ENCODE results near the gene LUC7L.
"Not testable (repeated sequence)": the region's sequence is repeated elsewhere in the genome, so short reads cannot be mapped to it uniquely, and the experiment has no call there.

The LUC7L gene

DNA sequence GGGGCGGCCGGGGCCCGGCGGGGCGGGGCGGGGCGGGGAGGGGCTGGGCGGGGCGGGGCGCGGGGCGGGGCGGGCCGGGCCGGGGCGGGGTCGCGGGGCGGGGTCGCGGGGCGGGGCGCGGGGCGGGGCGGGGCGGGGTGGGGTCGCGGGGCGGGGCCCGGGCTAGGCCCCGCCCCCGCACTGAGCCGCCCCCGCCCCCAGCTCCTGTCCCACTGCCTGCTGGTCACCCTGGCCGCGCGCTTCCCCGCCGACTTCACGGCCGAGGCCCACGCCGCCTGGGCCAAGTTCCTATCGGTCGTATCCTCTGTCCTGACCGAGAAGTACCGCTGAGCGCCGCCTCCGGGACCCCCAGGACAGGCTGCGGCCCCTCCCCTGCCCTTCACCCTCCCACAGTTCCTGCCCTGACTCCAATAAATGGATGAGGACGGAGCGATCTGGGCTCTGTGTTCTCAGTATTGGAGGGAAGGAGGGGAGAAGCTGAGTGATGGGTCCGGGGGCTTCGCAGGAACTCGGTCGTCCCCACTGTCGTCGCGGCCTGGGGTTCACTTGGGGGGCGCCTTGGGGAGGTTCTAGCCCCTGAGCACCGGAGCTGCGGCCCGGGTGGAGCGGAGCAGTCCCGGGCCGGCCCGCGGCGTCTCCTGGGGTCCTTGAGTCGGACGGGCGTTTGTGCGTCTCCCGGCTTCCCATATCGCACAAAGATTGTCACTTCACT, 64.3 kb downstream of the LUC7L start:
- no peak for DNase-seq (ENCODE audit: low read depth)

- not testable (repeated sequence) for DNase-seq (ENCODE audit: low read depth)
These were observed 65.0 kb downstream of the LUC7L start for GRCh38 chr16:164134-164823.

- DNase-seq (ENCODE audit: low read depth): not testable (repeated sequence)
These were observed 65.6 kb downstream of the LUC7L start for GRCh38 chr16:163696-164095.

- DNase-seq (ENCODE audit: low read depth): not testable (repeated sequence)
These were observed 66.1 kb downstream of the LUC7L start for GRCh38 chr16:163139-163538.

DNA sequence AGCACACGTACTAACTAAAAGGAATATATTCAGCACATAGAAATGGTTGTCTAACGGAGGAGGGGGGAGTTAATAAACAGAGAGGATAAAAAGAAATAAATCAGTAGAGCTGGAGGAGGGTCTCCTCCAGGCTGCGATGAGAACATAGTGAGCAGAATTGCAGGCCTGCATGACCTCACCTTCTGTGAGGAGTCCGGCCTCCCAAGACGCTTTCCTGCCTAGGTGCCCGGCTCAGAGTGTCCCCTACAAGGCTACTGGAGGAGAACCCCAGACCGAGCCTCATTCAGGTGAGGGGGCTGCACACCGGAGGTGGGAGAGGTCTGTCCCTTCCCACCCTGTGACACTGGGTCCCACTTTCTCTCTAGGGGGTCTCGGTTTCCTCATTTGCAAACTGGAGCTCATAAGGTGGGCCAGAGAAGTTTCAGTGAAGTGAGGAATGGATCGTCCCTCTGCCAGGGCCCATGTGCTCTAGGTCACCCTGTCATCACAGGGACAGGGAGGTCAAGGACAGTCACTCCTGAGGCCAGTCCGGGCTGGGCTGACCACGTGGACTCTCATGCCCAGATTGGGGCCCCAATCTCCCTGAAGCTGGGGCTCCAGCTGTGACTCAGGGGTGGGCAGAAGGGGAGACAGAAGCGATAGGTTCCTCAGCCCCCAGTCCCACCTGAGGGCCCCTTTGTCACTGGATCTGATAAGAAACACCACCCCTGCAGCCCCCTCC, 66.8 kb downstream of the LUC7L start:
- no peak for DNase-seq (ENCODE audit: low read depth)

DNA sequence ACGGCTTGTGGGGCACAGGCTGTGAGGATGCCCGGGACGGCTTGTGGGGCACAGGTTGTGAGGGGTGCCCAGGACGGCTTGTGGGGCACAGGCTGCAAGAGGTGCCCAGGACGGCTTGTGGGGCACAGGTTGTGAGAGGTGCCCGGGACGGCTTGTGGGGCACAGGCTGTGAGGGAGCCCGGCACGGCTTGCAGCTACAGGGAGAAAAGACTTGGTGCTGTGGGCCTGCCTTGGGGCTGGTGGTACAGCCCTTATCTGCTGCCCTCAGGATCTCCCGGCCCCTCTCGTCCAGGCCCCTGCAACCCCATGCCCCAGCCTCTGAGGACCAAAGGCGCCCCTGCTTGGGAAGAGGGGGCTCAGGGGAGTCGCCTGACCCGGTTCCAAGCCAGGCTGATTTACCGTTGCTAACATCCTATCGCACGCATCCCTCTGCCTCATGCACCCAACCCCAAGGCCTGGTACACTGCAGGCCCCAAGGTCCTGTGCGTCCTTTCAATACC, 68.5 kb downstream of the LUC7L start:
- no peak for DNase-seq (ENCODE audit: low read depth)

- DNase-seq (ENCODE audit: low read depth): not testable (repeated sequence)
These were observed 69.0 kb downstream of the LUC7L start for GRCh38 chr16:160242-160641.

DNA sequence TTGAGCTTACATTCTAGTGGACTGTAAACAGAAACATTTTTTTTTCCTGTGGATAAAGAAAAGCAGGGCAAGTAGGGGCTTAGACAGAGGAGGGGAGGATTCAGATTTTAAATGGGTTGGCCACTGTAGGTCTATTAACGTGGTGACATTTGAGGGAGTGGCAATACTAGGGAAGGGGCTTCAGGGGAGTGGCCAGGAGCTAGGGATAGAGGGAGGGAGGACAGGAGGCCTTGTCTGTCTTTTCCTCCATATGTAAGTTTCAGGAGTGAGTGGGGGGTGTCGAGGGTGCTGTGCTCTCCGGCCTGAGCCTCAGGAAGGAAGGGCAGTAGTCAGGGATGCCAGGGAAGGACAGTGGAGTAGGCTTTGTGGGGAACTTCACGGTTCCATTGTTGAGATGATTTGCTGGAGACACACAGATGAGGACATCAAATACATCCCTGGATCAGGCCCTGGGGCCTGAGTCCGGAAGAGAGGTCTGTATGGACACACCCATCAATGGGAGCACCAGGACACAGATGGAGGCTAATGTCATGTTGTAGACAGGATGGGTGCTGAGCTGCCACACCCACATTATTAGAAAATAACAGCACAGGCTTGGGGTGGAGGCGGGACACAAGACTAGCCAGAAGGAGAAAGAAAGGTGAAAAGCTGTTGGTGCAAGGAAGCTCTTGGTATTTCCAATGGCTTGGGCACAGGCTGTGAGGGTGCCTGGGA, 70.0 kb downstream of the LUC7L start:
- DNase-seq (ENCODE audit: low read depth): no peak

DNA sequence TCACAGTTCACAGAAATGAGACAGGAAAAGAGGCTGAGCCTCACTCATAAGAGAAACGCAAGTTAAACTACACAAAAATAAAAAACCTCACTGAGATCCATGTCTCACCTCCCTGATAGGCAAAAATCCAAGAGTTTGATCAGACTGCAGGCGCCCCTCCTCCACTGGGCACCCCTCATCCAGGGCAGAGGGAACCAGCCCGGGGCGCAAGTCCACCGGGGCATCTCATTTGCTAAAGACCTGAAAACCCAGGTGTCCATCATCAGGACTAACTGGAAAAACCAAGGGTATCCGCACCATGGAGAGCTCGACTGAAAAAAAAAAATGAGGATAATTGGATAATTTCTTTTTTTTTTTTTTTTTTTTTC, 74.2 kb downstream of the LUC7L start:
- DNase-seq (ENCODE audit: low read depth): no peak

DNA sequence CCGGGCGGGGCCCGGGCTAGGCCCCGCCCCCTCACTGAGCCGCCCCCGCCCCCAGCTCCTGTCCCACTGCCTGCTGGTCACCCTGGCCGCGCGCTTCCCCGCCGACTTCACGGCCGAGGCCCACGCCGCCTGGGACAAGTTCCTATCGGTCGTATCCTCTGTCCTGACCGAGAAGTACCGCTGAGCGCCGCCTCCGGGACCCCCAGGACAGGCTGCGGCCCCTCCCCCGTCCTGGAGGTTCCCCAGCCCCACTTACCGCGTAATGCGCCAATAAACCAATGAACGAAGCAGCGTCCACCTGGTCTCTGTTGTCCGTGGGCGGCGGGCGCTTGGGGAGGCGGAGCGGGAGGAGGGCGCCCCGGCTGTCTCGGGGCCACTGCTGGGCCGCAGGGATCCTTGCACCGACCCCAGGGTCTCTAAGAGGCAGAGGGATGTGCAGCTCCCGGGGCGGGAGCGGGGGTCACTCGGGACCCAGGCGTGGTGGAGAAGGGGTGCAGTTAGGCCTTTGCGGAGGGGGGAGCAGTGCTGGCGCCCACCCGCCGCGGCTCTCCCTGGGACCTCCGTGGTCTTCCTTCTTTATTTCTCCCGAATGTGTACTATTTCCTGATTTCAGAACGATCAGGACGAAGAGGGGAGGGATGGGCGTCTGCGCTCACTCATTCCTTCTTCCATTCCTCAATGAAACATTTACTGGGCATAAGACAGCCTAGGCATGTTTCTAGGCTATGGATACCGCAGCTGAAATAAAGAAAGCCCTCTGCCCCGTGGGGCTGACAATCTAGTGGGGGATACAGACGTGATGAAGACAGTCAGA, 74.8 kb downstream of the LUC7L start:
- DNase-seq (ENCODE audit: low read depth): no peak

DNA sequence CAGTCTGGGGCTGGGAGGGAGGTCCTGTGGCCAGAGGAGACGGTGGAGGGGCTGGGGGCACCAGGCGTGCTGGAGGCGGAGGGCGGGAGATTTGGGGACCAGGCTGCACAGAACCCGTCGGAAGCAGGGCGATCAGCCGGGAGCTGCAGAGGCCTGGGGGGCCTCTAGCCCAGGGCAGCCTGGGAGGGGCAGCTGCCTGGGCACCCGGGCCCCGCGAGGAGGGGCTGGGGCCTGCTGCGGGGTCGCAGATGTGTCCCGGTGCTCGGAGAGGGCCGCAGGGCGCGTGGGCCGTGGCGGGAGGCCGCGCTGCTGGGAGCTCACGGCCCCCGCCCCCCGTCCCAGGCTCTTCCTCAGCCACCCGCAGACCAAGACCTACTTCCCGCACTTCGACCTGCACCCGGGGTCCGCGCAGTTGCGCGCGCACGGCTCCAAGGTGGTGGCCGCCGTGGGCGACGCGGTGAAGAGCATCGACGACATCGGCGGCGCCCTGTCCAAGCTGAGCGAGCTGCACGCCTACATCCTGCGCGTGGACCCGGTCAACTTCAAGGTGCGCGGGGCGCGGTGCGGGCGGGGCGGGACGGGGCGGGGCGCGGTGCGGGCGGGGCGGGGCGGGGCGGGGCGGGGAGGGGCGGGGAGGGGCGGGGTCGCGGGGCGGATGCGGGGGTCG, 75.6 kb downstream of the LUC7L start:
- DNase-seq (ENCODE audit: low read depth): not testable (repeated sequence)

- DNase-seq (ENCODE audit: low read depth): not testable (repeated sequence)
These were observed 76.1 kb downstream of the LUC7L start for GRCh38 chr16:153129-153521.

- DNase-seq (ENCODE audit: low read depth): no peak
These were observed 76.8 kb downstream of the LUC7L start, which contains the start of gene HBZ for GRCh38 chr16:152141-153128. Gene HBZ, plus strand, starts transcription at chr16:152644. Its CDS starts 266 bp downstream, at chr16:152910.

DNA sequence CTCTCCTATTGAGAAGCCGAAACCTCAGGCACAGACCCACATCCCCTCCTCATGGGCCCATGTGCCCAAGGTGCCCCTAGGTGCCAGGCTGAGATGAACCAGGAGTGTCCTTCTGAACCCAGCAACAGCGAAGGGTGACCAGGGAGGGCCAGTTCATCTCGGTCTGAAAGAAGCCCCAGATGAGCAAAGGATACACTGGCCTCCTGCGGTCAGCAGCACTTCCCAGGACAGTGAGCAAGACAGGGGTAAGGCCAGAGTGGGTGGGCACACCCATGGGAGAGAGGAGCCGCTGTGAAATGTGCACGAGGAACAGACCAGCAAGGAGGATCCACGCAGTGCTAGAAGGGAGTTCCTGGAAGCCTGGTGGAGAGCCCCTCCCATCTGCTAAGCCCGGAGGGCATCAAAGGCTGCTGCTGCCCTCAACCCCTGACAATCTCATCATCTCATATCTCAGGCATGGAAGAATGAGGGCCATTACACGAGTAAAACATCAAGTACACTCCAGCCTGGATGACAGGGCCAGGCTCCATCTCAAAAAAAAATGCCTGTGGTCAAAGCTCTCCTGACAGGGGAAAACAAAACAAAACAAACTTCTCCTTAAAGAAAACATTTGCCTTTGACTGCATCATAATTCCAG, 80.1 kb downstream of the LUC7L start:
- DNase-seq (ENCODE audit: low read depth): no peak

GRCh38 chr16:146646-147045, 82.6 kb downstream of the LUC7L start:
- no peak for DNase-seq (ENCODE audit: low read depth)

DNA sequence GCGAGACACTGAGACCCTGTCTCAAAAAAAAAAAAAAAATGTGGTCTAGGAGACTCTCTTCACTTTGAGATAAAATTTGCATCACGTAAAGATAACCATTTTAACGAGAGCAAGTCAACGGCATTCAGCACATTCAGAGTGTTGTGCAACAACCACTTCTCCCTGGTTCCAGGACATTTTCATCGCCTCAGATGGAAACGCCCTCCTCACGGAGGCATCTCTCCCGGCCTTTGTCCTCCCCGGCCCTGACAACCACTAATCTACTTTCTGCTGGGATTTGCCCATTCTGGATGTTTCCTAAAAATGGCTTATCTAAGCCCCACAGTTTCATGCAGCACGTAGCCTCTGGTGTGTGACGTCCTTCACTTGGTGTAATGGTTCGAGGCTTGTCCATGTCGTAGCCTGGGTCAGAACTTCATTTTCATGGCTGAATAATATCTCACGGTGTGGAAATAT, 84.4 kb downstream of the LUC7L start:
- DNase-seq (ENCODE audit: low read depth): no peak

DNA sequence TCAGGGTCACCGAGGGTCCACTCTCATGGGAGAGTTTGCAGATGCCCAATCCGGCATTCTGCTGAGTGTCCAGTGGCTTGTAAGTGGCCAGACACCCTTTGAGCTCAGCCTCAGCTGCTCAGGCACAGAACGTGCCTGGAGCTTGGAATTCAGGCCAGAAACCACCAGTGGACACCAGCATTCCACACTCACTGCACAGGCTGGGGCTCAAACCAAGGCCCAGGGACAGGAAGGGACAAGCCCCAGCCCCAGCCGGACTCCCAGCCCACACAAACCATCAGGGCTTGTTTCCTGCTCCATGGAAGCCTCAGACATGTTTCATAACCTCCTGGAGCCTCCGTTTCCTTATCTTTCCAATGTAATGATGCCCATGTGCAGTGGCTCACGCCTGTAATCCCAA, 85.8 kb downstream of the LUC7L start:
- DNase-seq (ENCODE audit: low read depth): no peak

GRCh38 chr16:143047-143446, 86.2 kb downstream of the LUC7L start:
- no peak for DNase-seq (ENCODE audit: low read depth)

GRCh38 chr16:142405-142967, 86.8 kb downstream of the LUC7L start:
- no peak for DNase-seq (ENCODE audit: low read depth)
